GM18511 (cell line): ENCODE results near the gene SLU7.

ENCODE experiments used
- ATAC-seq: cut with Tn5 transposase; IDR thresholded peaks from one replicate; pipeline ENCODE4 v1.9.1; 2021; ENCODE audit warnings: mild to moderate bottlenecking, moderate library complexity; ENCODE audit not compliant: unreplicated experiment

The SLU7 gene

DNA sequence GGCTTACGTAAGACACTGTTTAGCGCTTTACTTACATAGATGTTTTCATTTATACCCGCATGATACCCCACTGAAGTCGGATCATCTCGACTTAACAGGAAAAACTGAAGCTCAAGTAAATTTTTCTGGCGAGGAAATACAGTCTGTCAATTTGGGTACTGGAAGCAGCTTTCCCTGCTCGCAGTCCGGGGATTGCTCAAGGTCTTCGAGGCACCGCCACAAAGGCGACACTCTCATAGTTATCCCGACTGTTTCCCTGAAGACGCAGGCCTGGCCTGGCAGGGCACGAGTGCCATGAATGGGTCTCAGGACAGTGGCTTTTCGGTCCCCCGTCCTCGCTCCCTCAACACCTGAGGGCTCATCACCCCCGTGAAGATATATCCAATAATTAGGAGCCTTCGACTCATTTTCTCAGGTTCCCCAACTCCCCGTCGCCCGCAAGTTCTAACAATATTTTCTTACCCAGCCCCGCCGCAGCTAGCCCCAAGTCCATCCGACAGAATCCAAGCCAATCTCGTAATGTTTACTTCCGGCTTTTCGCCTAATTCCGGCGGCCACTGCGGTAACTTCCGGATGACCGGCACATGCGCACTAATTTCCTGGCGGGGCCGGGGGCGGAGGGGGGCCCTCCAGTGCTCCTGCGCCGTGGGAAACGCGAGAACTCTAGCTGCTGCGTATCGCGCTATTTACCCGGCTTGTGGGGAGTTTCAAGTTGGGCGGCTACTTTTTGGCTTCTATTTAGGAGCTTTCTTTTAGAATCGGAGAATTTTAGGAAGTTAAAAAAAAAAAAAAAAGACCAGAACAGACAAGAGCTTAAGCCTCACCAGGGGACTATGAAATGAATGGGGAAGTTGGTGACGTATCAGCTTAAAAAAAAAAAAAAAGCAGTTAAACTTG lies at the start of gene SLU7:
Gene SLU7 (minus strand): TSS at position 521 of the 897 bp plus-strand sequence. CDS start 3,787 bp downstream, outside the sequence.
- peak; percentile 71 for ATAC-seq

DNA sequence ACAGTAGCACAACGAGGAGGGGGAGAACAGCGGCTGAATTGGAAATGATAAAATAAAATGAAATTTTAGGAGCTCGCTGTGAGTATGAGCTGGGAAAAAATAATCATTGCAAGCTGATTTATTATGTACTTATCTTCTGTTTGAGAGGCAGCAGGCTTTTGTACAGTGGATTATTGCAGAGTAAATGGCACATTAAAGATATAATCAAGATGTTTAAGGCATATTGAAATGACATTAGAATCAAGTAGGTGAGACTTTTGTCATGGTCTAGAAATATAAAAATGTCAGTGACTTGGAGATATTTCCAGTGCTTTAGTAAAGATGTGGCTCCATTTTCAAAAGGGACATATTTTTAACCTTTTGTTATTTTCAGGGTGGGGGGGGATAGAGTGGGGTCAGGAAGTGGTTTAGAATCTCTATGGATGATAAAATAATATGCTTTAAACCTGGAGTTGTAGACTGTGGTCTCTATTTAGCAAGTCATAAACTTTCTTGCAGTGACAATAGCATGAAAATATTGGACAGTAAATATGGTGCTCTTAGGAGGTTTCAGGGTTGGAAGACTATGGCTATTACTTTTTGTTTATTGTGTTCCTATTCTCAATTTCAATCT lies 49.6 kb upstream of the SLU7 start:
- ATAC-seq = no peak

DNA sequence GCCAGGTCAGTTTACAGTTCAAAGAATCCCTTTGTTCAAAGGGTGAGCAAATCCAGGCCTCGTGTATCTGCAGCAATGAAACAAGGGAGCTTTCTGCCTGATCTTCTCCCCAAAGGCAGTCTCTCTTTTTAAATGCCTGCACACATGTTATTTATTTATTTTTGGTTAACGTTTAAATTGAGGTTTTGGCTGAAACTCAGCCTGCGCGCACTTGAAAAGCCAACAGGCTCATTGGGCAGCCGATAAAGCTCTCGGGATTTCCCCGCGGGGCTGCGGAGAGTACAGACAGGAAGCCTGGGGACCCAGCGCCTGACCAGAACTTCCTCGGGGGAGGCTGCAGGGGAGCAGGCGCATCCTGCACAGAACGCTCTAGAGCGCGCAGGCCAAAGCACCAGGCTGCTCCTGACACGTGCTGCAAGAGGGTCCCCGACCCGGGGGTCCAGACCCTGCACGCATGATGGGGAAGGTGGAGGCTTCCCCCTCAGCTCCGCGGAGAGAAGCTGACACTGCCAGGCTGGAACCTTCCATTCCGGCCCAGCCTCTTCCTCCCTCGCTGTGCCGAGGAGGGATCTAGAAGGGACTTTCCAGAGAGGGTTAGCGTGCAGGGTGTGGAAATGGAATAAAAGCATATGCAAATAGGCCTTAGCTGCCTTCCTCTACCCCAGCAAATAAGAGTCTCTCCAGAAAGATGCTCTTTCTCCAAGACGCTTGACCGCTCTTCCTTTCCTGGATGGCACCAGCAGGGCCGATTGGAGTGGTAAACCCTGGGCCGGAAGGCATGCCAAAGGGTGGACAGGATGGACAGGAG lies 48.9 kb upstream of the SLU7 start:
- ATAC-seq = peak; percentile 91

- ATAC-seq = peak; percentile 13
Observed at GRCh38 chr5:160466889-160467554, 48.1 kb upstream of the SLU7 start.

DNA sequence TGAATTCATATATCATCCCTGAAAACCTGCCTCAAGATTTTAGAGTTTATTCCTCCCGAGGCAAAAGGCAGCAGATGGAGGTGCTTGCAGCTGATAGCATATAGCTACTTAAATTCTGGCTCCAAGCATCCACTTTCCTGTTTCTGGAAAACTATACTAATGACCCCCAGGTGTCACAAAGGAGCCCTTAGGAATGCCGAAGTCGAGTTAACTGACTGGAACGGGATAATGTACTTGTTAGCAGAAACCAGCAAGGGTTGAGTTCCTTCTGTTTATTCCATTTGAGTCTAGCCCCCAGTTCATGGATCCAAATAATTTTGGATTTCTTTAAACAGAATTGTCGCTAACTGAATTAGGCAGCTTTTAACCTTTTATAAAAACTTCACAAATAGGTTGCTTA lies 47.2 kb upstream of the SLU7 start:
- ATAC-seq = no peak

DNA sequence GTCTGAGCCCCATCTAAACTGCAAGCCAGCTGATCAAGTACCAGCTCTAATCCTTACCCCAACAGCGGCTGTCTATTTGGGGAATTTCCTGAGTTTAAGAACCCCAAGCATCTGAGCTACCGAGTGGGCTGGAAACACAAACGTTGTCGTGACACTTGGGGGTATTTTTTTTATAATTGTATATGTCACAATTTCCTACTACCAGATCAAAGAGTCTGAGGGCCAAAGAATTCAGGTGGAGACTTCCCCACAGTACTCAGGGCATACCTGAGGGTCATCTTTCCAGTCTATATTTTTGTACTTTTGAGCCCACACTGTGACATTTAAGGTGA lies 45.6 kb upstream of the SLU7 start:
- ATAC-seq = no peak

DNA sequence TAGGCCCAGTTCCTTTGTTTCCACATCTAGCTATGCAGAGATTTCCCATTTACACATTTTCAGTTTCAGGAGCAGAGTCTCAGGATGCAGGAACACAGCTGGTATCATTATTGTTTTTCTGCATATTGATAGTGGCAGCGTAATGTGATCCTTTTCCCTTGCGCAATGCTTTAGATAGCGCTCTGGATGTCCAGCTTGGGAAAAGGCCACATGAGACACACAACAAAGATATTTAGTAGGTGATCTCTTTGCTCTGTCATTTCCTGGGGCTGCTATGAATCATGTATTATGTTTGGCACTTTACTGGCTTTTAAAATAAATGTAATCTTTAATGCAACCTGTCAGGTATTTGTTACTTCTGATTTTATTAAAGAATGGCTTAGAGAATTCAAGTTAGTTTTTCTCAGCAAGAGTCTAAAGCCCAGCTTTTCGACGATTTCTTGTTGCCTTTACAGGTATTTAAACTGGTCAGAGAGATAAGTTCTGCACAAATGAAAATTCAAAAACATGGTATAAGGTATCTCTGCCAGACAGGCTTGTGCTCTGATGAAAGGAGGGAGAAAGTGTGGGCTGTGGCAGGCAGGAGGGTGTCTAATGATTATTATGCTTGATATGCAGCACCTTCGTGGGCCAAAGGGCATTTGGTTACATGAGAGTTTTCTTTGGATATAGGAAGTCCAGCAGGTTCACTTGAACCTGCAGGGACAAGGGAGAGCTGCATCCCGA lies 45.0 kb upstream of the SLU7 start:
- no peak for ATAC-seq

- no peak for ATAC-seq
Observed at GRCh38 chr5:160463227-160463626, 44.3 kb upstream of the SLU7 start.

DNA sequence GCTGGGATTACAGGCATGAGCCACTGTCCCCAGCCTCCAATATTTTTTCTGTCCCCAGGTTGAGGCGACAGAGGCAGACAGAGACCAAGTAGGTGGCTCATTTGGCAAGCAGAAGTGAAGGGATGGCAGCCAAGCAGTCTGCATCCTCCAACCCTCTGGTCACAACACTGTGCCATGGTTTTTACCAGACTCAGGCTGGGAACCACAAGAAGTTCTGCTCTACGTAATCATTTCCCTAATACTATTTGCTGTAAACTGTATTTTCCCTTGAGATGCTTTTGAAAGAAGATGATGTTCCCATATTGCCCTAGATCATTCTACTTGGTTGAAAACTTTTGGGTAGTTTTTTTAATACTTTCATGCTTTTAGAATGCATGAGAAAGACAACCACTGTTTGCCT lies 43.3 kb upstream of the SLU7 start:
- ATAC-seq = peak; percentile 36

- ATAC-seq = no peak
Observed at GRCh38 chr5:160461378-160461777, 42.5 kb upstream of the SLU7 start.

DNA sequence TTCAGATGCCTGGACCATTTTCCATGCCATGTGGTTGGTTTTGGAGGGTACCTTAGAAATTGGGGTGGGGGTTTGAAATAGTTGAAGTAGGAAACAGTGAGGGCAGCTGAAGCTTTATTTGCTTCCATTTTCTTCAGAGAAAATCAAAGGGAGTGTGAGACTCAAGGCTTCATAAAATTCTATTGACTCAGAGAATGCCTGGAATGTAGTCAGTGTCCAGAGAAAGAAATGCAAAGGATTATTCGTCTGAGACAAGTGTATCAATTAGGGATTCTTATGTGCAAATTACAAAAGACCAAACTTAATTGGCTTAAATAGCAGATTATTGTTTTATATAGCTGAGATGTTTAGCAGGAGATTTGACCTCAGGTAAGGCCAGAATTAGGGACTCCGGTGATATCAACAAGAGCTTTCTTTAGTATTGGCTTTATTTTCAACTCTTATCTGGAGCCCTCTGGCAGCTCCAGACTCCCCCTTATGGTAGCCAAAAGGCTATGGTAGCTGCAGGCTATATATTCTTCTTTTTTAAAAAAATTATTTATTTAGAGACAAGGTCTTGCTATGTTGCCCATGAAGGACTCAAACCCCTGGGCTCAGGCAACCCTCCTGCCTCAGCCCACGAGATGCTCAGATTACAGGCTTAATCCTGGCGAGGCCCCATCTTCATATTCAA lies 41.6 kb upstream of the SLU7 start:
- no peak for ATAC-seq

GRCh38 chr5:160458806-160459800 lies 40.2 kb upstream of the SLU7 start:
- ATAC-seq = peak; percentile 75

- no peak for ATAC-seq
Observed at GRCh38 chr5:160457252-160457651, 38.4 kb upstream of the SLU7 start.

DNA sequence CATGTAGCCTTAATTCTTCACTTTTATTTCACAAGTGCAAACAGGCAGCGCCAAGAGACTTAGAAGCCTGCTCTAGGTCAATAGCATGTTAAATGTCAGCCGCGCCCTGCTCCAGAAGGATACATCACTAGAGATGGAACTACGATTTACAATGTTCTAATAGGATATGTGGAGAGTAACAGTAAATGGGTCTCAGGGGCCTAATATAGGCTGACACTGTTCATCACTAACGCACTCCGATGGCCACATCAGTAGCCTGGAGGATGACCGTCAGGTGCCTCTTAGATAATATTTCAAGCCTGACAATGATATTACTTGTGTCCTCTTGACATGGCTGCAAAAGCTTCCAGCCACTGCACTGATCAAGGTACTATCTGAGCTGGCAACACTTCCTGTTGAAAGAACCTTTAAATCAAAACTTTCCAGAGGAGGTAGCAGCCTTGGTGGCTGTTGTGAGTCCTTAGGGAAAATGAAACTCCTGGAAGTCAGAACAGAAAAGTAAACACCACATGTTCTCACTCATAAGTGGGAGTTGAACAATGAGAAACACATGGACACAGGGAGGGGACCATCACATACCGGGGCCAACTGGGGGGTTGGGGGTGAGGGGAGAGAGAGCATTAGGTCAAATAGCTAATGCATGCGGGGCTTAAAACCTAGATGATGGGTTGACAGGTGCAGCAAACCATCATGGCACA lies 37.7 kb upstream of the SLU7 start:
- no peak for ATAC-seq

DNA sequence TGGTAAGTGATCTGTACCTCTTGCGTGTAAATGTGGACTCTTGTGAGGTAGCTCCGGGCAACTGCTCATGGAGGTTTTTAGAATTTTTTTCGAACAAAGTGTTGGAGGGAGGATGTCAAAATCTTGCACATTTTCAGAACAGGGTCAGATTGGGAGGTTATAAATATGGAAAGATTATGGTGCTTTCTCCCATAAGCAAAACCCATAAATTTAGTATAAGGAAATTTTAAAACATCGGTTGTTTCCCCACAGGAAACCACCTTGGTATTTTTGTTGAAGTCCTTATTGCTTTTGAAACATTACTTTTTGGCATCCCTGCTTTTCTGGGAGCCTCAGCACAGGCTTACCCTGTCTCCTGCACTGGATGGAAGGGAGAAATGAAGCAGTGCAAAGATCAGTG lies 36.7 kb upstream of the SLU7 start:
- ATAC-seq = no peak

DNA sequence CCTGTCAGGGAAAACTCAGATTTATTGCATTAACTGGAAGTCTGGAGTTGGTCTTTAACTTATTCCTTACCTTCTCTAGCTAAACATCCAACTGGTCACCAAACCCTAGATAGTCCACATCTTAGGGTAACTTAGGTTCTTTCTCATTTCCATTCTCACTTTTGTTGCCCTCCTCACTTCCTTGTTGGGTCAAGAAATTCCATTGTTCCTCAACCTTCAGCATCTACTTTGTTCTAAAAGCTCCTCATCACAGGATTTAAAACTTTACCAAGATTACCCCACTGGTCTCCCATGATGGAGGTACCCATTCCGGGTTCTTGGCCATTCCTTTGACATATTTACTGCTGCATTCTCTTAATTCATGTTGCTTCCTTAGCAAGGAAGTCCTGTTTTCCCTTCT lies 34.9 kb upstream of the SLU7 start:
- ATAC-seq = no peak

- ATAC-seq = peak; percentile 32
Observed at GRCh38 chr5:160452795-160453194, 33.9 kb upstream of the SLU7 start.

DNA sequence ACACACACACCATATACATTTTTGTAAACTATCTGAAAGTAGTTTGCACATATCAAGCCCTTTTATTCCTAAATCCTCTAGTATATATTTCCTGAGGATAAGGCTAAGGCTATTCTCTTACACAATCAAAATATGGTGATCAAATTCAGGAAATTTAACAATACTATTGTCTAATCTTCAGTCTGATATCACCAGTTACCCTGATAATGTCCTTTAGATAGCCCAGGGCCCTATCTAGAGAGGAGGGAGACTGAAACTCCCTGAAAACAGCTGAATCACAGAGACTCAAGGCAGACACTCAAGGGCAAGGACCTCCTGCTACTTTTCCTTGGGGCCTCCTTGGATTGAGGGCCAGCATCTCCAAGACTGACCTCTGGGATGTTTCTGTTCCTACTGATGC lies 33.2 kb upstream of the SLU7 start:
- no peak for ATAC-seq
